H4 (cell line): ENCODE measurements around the gene SULT2B1. TPM values are rescaled to one million over a fixed set of nuclear protein-coding genes. Genes with fewer than 3 reads are reported as not detected.

Experiments used
- total RNA-seq: library from RNA; depleted of rRNA; stranded (reverse); fragments of >200 nt; shearing (Covaris generic); gene quantifications from 2 replicates; pipeline ENCODE4 v1.2.3, GENCODE V29; 2014; rRNA removed

The SULT2B1 gene
- total RNA-seq, 1 experiment from 2014 or later, result 0.23 TPM

Other genes starting within 250 kb of the SULT2B1 start
- gene EMP3, start 226.6 kb upstream of the SULT2B1 start, total RNA-seq, result 80.2 and 150 TPM in 2 replicates
- gene TMEM143, start 188.2 kb upstream of the SULT2B1 start, total RNA-seq, result 3.3 and 3.6 TPM in 2 replicates
- 0.35 TPM in 1 of 2 replicates, not detected in the other for gene SYNGR4, start 187.8 kb upstream of the SULT2B1 start, total RNA-seq
- 127 and 219 TPM in 2 replicates for gene KDELR1, start 160.6 kb upstream of the SULT2B1 start, total RNA-seq
- not detected in 2 replicates for gene GRIN2D, start 158.5 kb upstream of the SULT2B1 start, total RNA-seq
- gene GRWD1, start 106.2 kb upstream of the SULT2B1 start, total RNA-seq, result 54.8 and 65.5 TPM in 2 replicates
- gene KCNJ14, start 96.6 kb upstream of the SULT2B1 start, total RNA-seq, result 0.23 and 0.41 TPM in 2 replicates
- gene CYTH2, start 82.8 kb upstream of the SULT2B1 start, total RNA-seq, result 44.1 and 47.8 TPM in 2 replicates
- gene LMTK3, start 40.3 kb upstream of the SULT2B1 start, total RNA-seq, result 0.43 TPM in 1 of 2 replicates, not detected in the other
- not detected in 2 replicates for gene SPACA4, start 54.6 kb downstream of the SULT2B1 start, total RNA-seq
- gene FAM83E, start 62.9 kb downstream of the SULT2B1 start, total RNA-seq, result 0.06 and 1.6 TPM in 2 replicates
- gene RPL18, start 67.0 kb downstream of the SULT2B1 start, total RNA-seq, result 1,978 and 2,048 TPM in 2 replicates
- 6.5 and 9.0 TPM in 2 replicates for gene SPHK2, start 67.3 kb downstream of the SULT2B1 start, total RNA-seq
- 14.0 and 34.2 TPM in 2 replicates for gene DBP, start 85.2 kb downstream of the SULT2B1 start, total RNA-seq
- gene CA11, start 94.0 kb downstream of the SULT2B1 start, total RNA-seq, result 2.2 and 8.3 TPM in 2 replicates
- 0.58 TPM in 1 of 2 replicates, not detected in the other for gene NTN5, start 120.8 kb downstream of the SULT2B1 start, total RNA-seq
- gene FUT2, start 143.8 kb downstream of the SULT2B1 start, total RNA-seq, result not detected in 2 replicates
- gene MAMSTR, start 167.6 kb downstream of the SULT2B1 start, total RNA-seq, result 0.31 and 0.51 TPM in 2 replicates
- 0.14 TPM in 1 of 2 replicates, not detected in the other for gene RASIP1, start 188.4 kb downstream of the SULT2B1 start, total RNA-seq
- gene IZUMO1, start 194.7 kb downstream of the SULT2B1 start, total RNA-seq, result not detected in 2 replicates
- gene FUT1, start 200.5 kb downstream of the SULT2B1 start, total RNA-seq, result 0.25 TPM in 1 of 2 replicates, not detected in the other
- not detected in 2 replicates for gene FGF21, start 203.4 kb downstream of the SULT2B1 start, total RNA-seq